Ascending aorta (tissue), 2 donors: ENCODE results near the gene JCAD. TPM values are rescaled to one million over a fixed set of nuclear protein-coding genes. Genes with fewer than 3 reads are reported as not detected.

Source experiments
- DNase-seq, 2 donors: peaks; one replicate each; pipeline ENCODE4 v3.0.0-alpha.2; 2019; ENCODE audit warnings: low spot score in 2 of 2
- H3K27ac ChIP-seq, 2 donors: fragments of 200-600 bp; sonication (generic); one replicate each; pipeline ENCODE4 v1.5.1; 2016 to 2017; ENCODE audit warnings: mild to moderate bottlenecking in 1 of 2
- H3K27me3 ChIP-seq: fragments of 200-600 bp; sonication (generic); one replicate; pipeline ENCODE4 v1.5.1; 2017
- H3K36me3 ChIP-seq, 2 donors: fragments of 200-600 bp; sonication (generic); one replicate each; pipeline ENCODE4 v1.5.1; 2016
- H3K4me1 ChIP-seq, 2 donors: fragments of 200-600 bp; sonication (generic); one replicate each; pipeline ENCODE4 v1.5.1; 2016 to 2017; ENCODE audit warnings: mild to moderate bottlenecking in 1 of 2
- H3K4me3 ChIP-seq, 2 donors: fragments of 200-600 bp; sonication (generic); one replicate each; pipeline ENCODE4 v1.5.1; 2016 to 2017; ENCODE audit warnings: mild to moderate bottlenecking in 1 of 2
- H3K9me3 ChIP-seq, 2 donors: fragments of 200-600 bp; sonication (generic); one replicate each; pipeline ENCODE4 v1.5.1; 2016
- intact Hi-C: fragments of 100-400 bp; cut with DNase I; formaldehyde crosslinking; loops from one replicate; pipeline ENCODE4 v1.15.1; 2023
- total RNA-seq: library from RNA; depleted of rRNA; stranded (reverse); fragments of >200 nt; gene quantifications from one replicate; pipeline ENCODE4 v1.1.0, GENCODE V29; 2016
- TF ChIP-seq, protein P1 (sequence below), 3 experiments: fragments of 200-600 bp in 2 of 3; fragments of 450-650 bp in 1 of 3; sonication (generic) in 2 of 3; IDR thresholded peaks; one replicate each; pipeline ENCODE4 v1.5.1; 2016 to 2019; ENCODE audit warnings: antibody characterized with exemption in 3 of 3, mild to moderate bottlenecking in 1 of 3, moderate library complexity in 1 of 3

Gene JCAD
- total RNA-seq, 1 donor from 2014 or later = 82.8 TPM

DNA sequence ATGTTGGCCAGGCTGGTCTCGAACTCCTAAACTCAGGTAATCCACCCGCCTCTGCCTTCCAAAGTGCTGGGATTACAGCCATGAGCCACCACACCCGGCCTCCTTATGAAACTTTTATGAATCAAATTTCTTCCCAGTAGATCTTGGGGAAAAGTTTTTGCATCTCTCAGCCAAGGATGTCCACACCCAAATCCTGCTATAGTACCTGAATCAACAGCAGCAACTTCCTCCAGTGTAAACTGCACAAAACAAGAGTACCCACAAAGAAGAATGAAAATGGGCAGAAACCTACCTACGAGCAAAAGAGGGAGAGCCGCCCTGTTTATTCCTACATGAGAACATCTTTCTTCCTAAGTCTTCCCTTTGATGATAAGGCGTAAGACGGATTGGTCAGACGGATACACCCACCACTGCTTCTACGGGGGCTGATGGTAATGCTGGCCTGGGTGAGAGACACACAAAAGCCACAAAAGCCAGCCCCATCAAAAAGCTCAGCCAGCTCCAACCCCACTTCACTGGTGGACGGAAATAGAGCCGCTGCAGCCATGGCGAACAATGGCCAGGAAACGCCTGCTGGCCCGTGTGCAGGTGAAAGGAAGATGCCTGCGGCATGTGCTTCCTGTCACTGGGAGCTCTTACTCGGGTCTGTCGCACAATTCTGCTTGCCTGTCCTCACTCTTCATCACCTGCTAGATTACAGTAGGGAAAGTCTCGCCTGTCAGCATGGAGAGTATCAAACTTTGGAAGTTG is 10.4 kb downstream of the JCAD start:
- H3K4me3 ChIP-seq = no peak overlapping the region
- H3K4me1 ChIP-seq = peaks cover 0 to 4% of the 10 kb centered on the region in 2 donors
- peaks cover 21 to 32% of the 10 kb centered on the region in 2 donors for H3K36me3 ChIP-seq
- TF ChIP-seq, protein P1, sequence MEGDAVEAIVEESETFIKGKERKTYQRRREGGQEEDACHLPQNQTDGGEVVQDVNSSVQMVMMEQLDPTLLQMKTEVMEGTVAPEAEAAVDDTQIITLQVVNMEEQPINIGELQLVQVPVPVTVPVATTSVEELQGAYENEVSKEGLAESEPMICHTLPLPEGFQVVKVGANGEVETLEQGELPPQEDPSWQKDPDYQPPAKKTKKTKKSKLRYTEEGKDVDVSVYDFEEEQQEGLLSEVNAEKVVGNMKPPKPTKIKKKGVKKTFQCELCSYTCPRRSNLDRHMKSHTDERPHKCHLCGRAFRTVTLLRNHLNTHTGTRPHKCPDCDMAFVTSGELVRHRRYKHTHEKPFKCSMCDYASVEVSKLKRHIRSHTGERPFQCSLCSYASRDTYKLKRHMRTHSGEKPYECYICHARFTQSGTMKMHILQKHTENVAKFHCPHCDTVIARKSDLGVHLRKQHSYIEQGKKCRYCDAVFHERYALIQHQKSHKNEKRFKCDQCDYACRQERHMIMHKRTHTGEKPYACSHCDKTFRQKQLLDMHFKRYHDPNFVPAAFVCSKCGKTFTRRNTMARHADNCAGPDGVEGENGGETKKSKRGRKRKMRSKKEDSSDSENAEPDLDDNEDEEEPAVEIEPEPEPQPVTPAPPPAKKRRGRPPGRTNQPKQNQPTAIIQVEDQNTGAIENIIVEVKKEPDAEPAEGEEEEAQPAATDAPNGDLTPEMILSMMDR (IDR thresholded peaks at IDR 0.05) = no peak
- intact Hi-C loops = no loop called here
- DNase-seq = no peak
- H3K9me3 ChIP-seq = no peaks in the 10 kb centered on the region
- no peaks in the 10 kb centered on the region for H3K27me3 ChIP-seq
- no peak overlapping the region for H3K27ac ChIP-seq

DNA sequence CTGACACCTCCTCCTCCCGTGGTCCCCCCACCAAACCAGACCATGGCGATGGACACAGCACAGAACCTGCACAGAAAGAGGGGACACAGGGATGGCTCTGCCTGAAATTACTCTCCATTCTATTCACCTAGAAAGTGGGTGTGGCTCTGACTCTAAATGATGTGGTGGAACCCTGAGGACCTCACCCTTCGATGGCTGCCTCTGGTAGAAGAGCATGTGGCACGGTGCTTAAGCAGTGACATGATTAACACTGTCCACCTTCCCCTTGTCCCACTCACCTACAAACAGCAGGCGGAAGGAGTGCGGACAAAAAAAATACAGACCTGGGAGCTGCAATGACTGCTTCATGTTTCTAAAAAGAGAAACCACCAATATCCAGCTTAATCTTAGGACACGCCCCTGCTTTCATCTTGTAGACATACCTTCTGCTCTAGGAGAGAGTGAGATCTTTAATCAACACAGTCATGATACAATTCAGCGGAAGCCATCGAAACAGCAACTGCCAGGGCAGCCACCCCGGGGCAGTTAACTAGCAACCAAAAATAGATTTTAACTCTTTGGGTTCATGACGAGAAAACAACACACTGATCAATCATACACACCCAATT is 11.4 kb downstream of the JCAD start:
- TF ChIP-seq, protein P1 (IDR thresholded peaks at IDR 0.05) = no peak
- Histone ChIP-seq H3K4me1 (peaks cover 0 to 5% of the 10 kb centered on the region in 2 donors), H3K27ac (no peak overlapping the region), H3K4me3 (no peak overlapping the region), H3K9me3 (no peaks in the 10 kb centered on the region), H3K27me3 (no peaks in the 10 kb centered on the region), H3K36me3 (peaks cover 21 to 39% of the 10 kb centered on the region in 2 donors)
- intact Hi-C loops = no loop called here
- no peak for DNase-seq

DNA sequence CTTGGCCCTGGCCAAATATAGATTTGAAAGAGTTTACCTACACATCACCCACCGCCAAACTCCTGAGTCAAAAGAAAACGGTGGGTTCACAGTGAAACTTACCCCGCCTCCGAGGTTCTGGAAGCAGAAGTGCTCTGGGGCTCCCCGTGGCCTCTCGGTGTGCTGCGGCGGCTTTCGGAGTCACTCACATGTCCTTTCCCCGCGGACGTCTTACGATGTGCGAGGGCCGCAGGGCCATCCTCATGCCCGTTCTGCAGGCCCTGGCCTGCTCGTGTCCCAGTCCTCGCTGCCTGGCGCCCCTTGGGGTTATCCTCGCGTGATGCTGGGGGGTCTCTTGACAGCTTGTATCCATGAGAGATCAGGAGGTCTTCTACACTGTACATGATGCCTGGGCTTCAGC is 12.0 kb downstream of the JCAD start:
- Histone ChIP-seq H3K4me1 (peaks cover 0 to 7% of the 10 kb centered on the region in 2 donors), H3K27me3 (no peaks in the 10 kb centered on the region), H3K36me3 (peaks cover 21 to 41% of the 10 kb centered on the region in 2 donors), H3K4me3 (no peak overlapping the region), H3K27ac (no peak overlapping the region), H3K9me3 (no peaks in the 10 kb centered on the region)
- TF ChIP-seq, protein P1 (IDR thresholded peaks at IDR 0.05) = no peak
- no peak for DNase-seq
- intact Hi-C loops = no loop called here

DNA sequence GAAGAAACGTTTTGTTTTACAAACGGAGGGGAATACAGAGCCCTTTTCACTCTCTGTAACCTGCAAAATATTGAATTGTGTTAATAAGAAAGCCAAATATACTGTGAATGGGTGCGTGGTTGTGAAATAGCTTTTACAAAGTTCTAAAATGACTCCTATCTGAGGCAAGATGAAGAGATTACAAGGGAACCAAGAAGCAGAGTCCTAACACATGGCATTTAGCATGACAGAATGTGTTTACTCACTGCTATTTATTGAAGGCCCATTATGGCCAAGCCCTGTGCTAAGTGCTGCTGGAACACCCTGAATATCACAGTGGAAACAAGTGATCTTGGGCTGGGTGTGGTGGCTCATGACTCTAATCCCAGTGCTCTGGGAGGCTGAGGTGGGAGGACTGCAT is 12.9 kb downstream of the JCAD start:
- Histone ChIP-seq H3K27me3 (no peaks in the 10 kb centered on the region), H3K4me3 (no peak overlapping the region), H3K4me1 (peaks cover 0 to 12% of the 10 kb centered on the region in 2 donors), H3K36me3 (peaks cover 21 to 41% of the 10 kb centered on the region in 2 donors), H3K27ac (no peak overlapping the region), H3K9me3 (no peaks in the 10 kb centered on the region)
- DNase-seq = no peak
- TF ChIP-seq, protein P1 (IDR thresholded peaks at IDR 0.05) = no peak
- intact Hi-C loops = no loop called here

DNA sequence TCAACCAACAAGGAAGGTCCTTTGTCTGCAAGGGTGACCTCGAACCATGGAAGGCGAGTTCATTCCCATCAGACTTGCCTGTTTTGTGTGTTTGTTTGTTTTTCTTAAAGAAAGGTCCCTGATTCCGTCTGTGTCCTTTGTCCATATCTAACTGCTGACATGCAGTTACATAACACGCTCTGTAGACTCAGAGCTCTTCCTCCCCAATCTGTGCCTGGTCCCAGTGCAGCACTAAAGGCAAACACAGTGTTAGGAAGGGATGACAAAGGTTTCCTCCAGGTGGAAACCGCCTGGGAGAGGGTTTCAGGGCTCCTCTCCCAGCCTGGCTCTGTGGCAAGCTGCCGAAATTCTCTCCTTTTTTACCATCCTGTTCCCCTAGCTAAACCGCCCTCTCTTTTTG is 13.4 kb downstream of the JCAD start:
- peaks cover 0 to 12% of the 10 kb centered on the region in 2 donors for H3K4me1 ChIP-seq
- no peak overlapping the region for H3K4me3 ChIP-seq
- no peak overlapping the region for H3K27ac ChIP-seq
- no peaks in the 10 kb centered on the region for H3K27me3 ChIP-seq
- no peaks in the 10 kb centered on the region for H3K9me3 ChIP-seq
- intact Hi-C loops = no loop called here
- peaks cover 21 to 41% of the 10 kb centered on the region in 2 donors for H3K36me3 ChIP-seq
- TF ChIP-seq, protein P1 (IDR thresholded peaks at IDR 0.05) = no peak
- no peak for DNase-seq
